Stomach (tissue), 9 donors: ENCODE results near the gene NR2F6. TPM values are rescaled to one million over a fixed set of nuclear protein-coding genes. Genes with fewer than 3 reads are reported as not detected.

Experiments
- DNase-seq, 2 donors: peaks; one replicate each; pipeline versions ENCODE4 v3.0.0 to v3.0.0-alpha.2; 2013 to 2019
- H3K27ac ChIP-seq, 5 donors: fragments of 200-600 bp in 4 of 5; sonication (generic) in 4 of 5; one replicate each; pipeline ENCODE4 v1.5.1; 2013 to 2019; ENCODE audit warnings: mild to moderate bottlenecking in 1 of 5, moderate library complexity in 1 of 5
- H3K27me3 ChIP-seq, 3 donors: fragments of 200-600 bp; sonication (generic); one replicate each; pipeline ENCODE4 v1.5.1; 2017 to 2019; ENCODE audit warnings: mixed run types in 1 of 3
- H3K36me3 ChIP-seq, 4 donors: fragments of 200-600 bp; sonication (generic); 1 replicate in 3 of 4; 2 replicates in 1 of 4; pipeline ENCODE4 v1.5.1; 2016 to 2019
- H3K4me1 ChIP-seq, 4 donors: fragments of 200-600 bp; sonication (generic); one replicate each; pipeline ENCODE4 v1.5.1; 2016 to 2019
- H3K4me3 ChIP-seq, 4 donors: fragments of 200-600 bp; sonication (generic) in 3 of 4; one replicate each; pipeline ENCODE4 v1.5.1; 2016 to 2019; ENCODE audit warnings: mild to moderate bottlenecking in 1 of 4
- H3K9me3 ChIP-seq, 4 donors: fragments of 200-600 bp; sonication (generic); one replicate each; pipeline ENCODE4 v1.5.1; 2016 to 2019
- CTCF ChIP-seq, 7 experiments: fragments of 450-650 bp in 4 of 7; fragments of 200-600 bp in 3 of 7; sonication (generic) in 3 of 7; IDR thresholded peaks; one replicate each; pipeline ENCODE4 v1.5.1; 2016 to 2019; ENCODE audit warnings: antibody characterized with exemption in 7 of 7, control low read depth in 2 of 7, mild to moderate bottlenecking in 1 of 7
- EP300 ChIP-seq: sonication (generic); formaldehyde crosslinking; IDR thresholded peaks from one replicate; pipeline ENCODE4 v1.6.1; 2017; ENCODE audit warnings: antibody characterized with exemption
- POLR2A ChIP-seq, 4 donors: fragments of 450-650 bp; IDR thresholded peaks; one replicate each; pipeline ENCODE4 v1.6.1; 2016; ENCODE audit warnings: antibody characterized with exemption in 4 of 4, control low read depth in 2 of 4, mild to moderate bottlenecking in 1 of 4, moderate library complexity in 1 of 4
- POLR2AphosphoS5 ChIP-seq, 3 donors: sonication (generic); formaldehyde crosslinking; IDR thresholded peaks; one replicate each; pipeline ENCODE4 v1.6.1; 2016; ENCODE audit warnings: antibody characterized with exemption in 3 of 3
- WGBS, 5 donors: extraction: QIAGEN DNeasy Blood & Tissue Kit in 3 of 5; methylation state at CpG; one replicate each; pipeline versions ENCODE4 v1.1.5 to v1.1.7; 2013 to 2018; 5-methylcytosine and 5-hydroxymethylcytosine counted together
- intact Hi-C: fragments of 100-400 bp; cut with DNase I; formaldehyde crosslinking; loops from one replicate; pipeline ENCODE4 v1.15.1; 2023; ENCODE audit warnings: low total_unique reads
- polyA plus RNA-seq, 3 donors: library from polyadenylated mRNA; stranded (reverse); fragments of 200-250 nt; gene quantifications; one replicate each; pipeline ENCODE4 v1.2.3, GENCODE V29; 2013
- total RNA-seq, 5 donors: library from RNA; depleted of rRNA; stranded (reverse); fragments of >200 nt; gene quantifications; one replicate each; pipeline versions ENCODE4 v1.1.0 to v1.2.3, GENCODE V29; 2014 to 2016
- donor health status: healthy with polysubstance abuse.
- donor health status: Bipolar disorder and iron deficiency.
- donor health status: healthy.

NR2F6 gene
- total and polyA plus RNA-seq, 8 donors, result 34.4 to 641 (median 46.1) TPM

- no peaks in the 10 kb centered on the region for H3K27me3 ChIP-seq
- 26 to 71% (median 68%) methylated on average over 10 to 13 of the region's 13 CpGs for WGBS, 5 donors
- no peaks in the 10 kb centered on the region for H3K9me3 ChIP-seq
- peaks cover 14 to 30% (median 27%) of the 10 kb centered on the region in 4 donors for H3K4me1 ChIP-seq
- TF ChIP-seq POLR2A (IDR thresholded peaks at IDR 0.05) (no peak), CTCF (IDR thresholded peaks at IDR 0.05) (no peak), POLR2AphosphoS5 (IDR thresholded peaks at IDR 0.05) (no peak)
- H3K27ac ChIP-seq, result peak overlapping the region in 4 of 5 donors; percentile 93 to 95 (median 94)
- DNase-seq, result peak in 1 of 2 donors; percentile 44
- peaks cover 30 to 54% (median 51%) of the 10 kb centered on the region in 4 donors for H3K36me3 ChIP-seq
- intact Hi-C loops, result no loop called here
- peak overlapping the region; percentile 50 to 80 (median 69) for H3K4me3 ChIP-seq
These were observed 29.6 kb downstream of the NR2F6 start for GRCh38 chr19:17216058-17216670.

GRCh38 chr19:17215127-17215971 lies 30.4 kb downstream of the NR2F6 start, which contains the start of gene USE1:
TSS of gene USE1 (plus strand) at chr19:17215357. CDS start at chr19:17215406, 49 bp downstream.
- WGBS, 5 donors, result 0 to 3% (median 3%) methylated on average over 33 to 56 of the region's 56 CpGs
- H3K4me1 ChIP-seq, result peaks cover 14 to 26% (median 25%) of the 10 kb centered on the region in 4 donors
- TF ChIP-seq EP300 (no peak), CTCF (IDR thresholded peaks at IDR 0.05) (peak in 1 of 7 experiments; percentile 11), POLR2AphosphoS5 (IDR thresholded peaks at IDR 0.05) (peak; percentile 69 to 92 (median 73))
- DNase-seq, result peak; percentile 93 to 98
- intact Hi-C loops, result no loop called here
- no peaks in the 10 kb centered on the region for H3K9me3 ChIP-seq
- H3K27me3 ChIP-seq, result no peaks in the 10 kb centered on the region
- peak within 1 kb of the TSS; percentile 93 to 98 (median 94) for H3K27ac ChIP-seq
- H3K36me3 ChIP-seq, result peaks cover 38 to 62% (median 59%) of the 10 kb centered on the region in 4 donors
- peak within 1 kb of the TSS; percentile 50 to 80 (median 69) for H3K4me3 ChIP-seq

- Histone ChIP-seq H3K27ac (peak overlapping the region; percentile 93 to 98 (median 94)), H3K36me3 (peaks cover 40 to 69% (median 65%) of the 10 kb centered on the region in 4 donors), H3K9me3 (no peaks in the 10 kb centered on the region), H3K4me1 (peaks cover 14 to 26% (median 21%) of the 10 kb centered on the region in 4 donors), H3K27me3 (no peaks in the 10 kb centered on the region), H3K4me3 (peak overlapping the region; percentile 50 to 80 (median 69))
- TF ChIP-seq EP300 (no peak), POLR2A (IDR thresholded peaks at IDR 0.05) (no peak), CTCF (IDR thresholded peaks at IDR 0.05) (no peak), POLR2AphosphoS5 (IDR thresholded peaks at IDR 0.05) (no peak)
- DNase-seq, result no peak
- intact Hi-C loops, result no loop called here
- 18 to 28% (median 25%) methylated on average over 12 to 16 of the region's 16 CpGs for WGBS, 5 donors
These were observed 31.1 kb downstream of the NR2F6 start for GRCh38 chr19:17214508-17215126.

- no peak for DNase-seq
- H3K27me3 ChIP-seq, result no peaks in the 10 kb centered on the region
- 81 to 95% (median 88%) methylated on average over 3 to 5 of the region's 5 CpGs for WGBS, 5 donors
- no peak overlapping the region for H3K27ac ChIP-seq
- peaks cover 14 to 26% (median 23%) of the 10 kb centered on the region in 4 donors for H3K4me1 ChIP-seq
- H3K9me3 ChIP-seq, result no peaks in the 10 kb centered on the region
- H3K36me3 ChIP-seq, result peaks cover 45 to 69% (median 68%) of the 10 kb centered on the region in 4 donors
- no peak overlapping the region for H3K4me3 ChIP-seq
- intact Hi-C loops, result no loop called here
- TF ChIP-seq POLR2A (IDR thresholded peaks at IDR 0.05), result no peak
- no peak for TF ChIP-seq POLR2AphosphoS5 (IDR thresholded peaks at IDR 0.05)
- TF ChIP-seq CTCF (IDR thresholded peaks at IDR 0.05), result no peak
These were observed 32.4 kb downstream of the NR2F6 start for GRCh38 chr19:17213334-17213733.
